HEK293 (cell line): Measurements from ENCODE around the gene PTK7.

Experiments
- CTCF ChIA-PET: fragments of 350-600 bp; formaldehyde crosslinking; extraction: SDS; loops from one replicate; lab custom pipeline; 2021; ENCODE audit warnings: antibody characterized with exemption; lab: Yijun Ruan, JAX
- POLR2A ChIA-PET: fragments of 300-600 bp; formaldehyde crosslinking; extraction: SDS; loops from one replicate; lab custom pipeline; 2020; ENCODE audit warnings: antibody characterized with exemption, inconsistent platforms; lab: Yijun Ruan, JAX
- H3K27ac ChIP-seq: fragments of 200-500 bp; sonication (Bioruptor generic); 2 replicates; pipeline ENCODE4 v1.5.1; 2014; ENCODE audit warnings: low read depth, low read length, control low read depth, inconsistent platforms; ENCODE audit errors: extremely low read depth
- H3K36me3 ChIP-seq, 2 experiments: fragments of 200-500 bp in 1 of 2; sonication (Bioruptor generic) in 1 of 2; 1 replicate in 1 of 2; 2 replicates in 1 of 2; pipeline ENCODE4 v1.5.1; 2014 to 2017; ENCODE audit warnings: inconsistent platforms in 2 of 2, low read length in 2 of 2; ENCODE audit not compliant: control insufficient read depth in 2 of 2, insufficient read depth in 1 of 2
- H3K4me1 ChIP-seq: fragments of 200-500 bp; sonication (Bioruptor generic); 2 replicates; pipeline ENCODE4 v1.5.1; 2014; ENCODE audit warnings: mild to moderate bottlenecking, low read length, inconsistent platforms; ENCODE audit not compliant: control insufficient read depth, insufficient read depth
- H3K4me3 ChIP-seq: 2 replicates; pipeline ENCODE4 v1.5.1; 2011; ENCODE audit warnings: low read depth, mild to moderate bottlenecking, control low read depth, low read length, moderate library complexity
- H3K9me3 ChIP-seq: fragments of 200-500 bp; sonication (Bioruptor generic); 2 replicates; pipeline ENCODE4 v1.5.1; 2014; ENCODE audit warnings: low read depth, low read length, inconsistent platforms; ENCODE audit not compliant: control insufficient read depth, insufficient read depth
- FEZF1 ChIP-seq: fragments of 450-650 bp; formaldehyde crosslinking; IDR thresholded peaks from 2 replicates; pipeline ENCODE4 v1.5.1; 2016; ENCODE audit warnings: missing biosample characterization, missing genetic modification characterization
- HOXA7 ChIP-seq: sonication (generic); formaldehyde crosslinking; IDR thresholded peaks from 2 replicates; pipeline ENCODE4 v1.8.1; 2022; ENCODE audit warnings: missing genetic modification reagents, borderline replicate concordance
- TCF7L2 ChIP-seq: IDR thresholded peaks from 2 replicates; pipeline ENCODE4 v1.6.1; 2011; ENCODE audit warnings: low read depth, mild to moderate bottlenecking, inconsistent platforms, low read length, moderate library complexity, borderline replicate concordance
- ZNF121 ChIP-seq: fragments of 450-650 bp; formaldehyde crosslinking; IDR thresholded peaks from 2 replicates; pipeline ENCODE4 v1.5.1; 2016; ENCODE audit warnings: missing biosample characterization, missing genetic modification characterization
- ZNF221 ChIP-seq: fragments of 450-650 bp; formaldehyde crosslinking; IDR thresholded peaks from 2 replicates; pipeline ENCODE4 v1.5.1; 2017; ENCODE audit warnings: missing biosample characterization, missing genetic modification characterization, borderline replicate concordance
- ZNF341 ChIP-seq: fragments of 450-650 bp; formaldehyde crosslinking; IDR thresholded peaks from 2 replicates; pipeline ENCODE4; 2016; ENCODE audit warnings: low read depth, missing biosample characterization, missing genetic modification characterization
- ZNF48 ChIP-seq: fragments of 450-650 bp; formaldehyde crosslinking; IDR thresholded peaks from 2 replicates; pipeline ENCODE4 v1.5.1; 2016; ENCODE audit warnings: missing biosample characterization, missing genetic modification characterization
- ZNF571 ChIP-seq: fragments of 450-650 bp; formaldehyde crosslinking; IDR thresholded peaks from 2 replicates; pipeline ENCODE4 v1.5.0; 2017; ENCODE audit warnings: missing biosample characterization, missing genetic modification characterization
- ZNF600 ChIP-seq: fragments of 450-650 bp; formaldehyde crosslinking; IDR thresholded peaks from 2 replicates; pipeline ENCODE4 v1.5.1; 2016; ENCODE audit warnings: missing biosample characterization, missing genetic modification characterization
- ZNF837 ChIP-seq: fragments of 450-650 bp; formaldehyde crosslinking; IDR thresholded peaks from 2 replicates; pipeline ENCODE4 v1.5.1; 2016; ENCODE audit warnings: missing biosample characterization, missing genetic modification characterization
- TF ChIP-seq, protein P1 (sequence below): fragments of 450-650 bp; formaldehyde crosslinking; IDR thresholded peaks from 2 replicates; pipeline ENCODE4 v1.5.1; 2016; ENCODE audit warnings: missing biosample characterization, missing genetic modification characterization
- TF ChIP-seq, protein P2 (sequence below): fragments of 450-650 bp; formaldehyde crosslinking; IDR thresholded peaks from 2 replicates; pipeline ENCODE4 v1.5.1; 2017; ENCODE audit warnings: missing biosample characterization, missing genetic modification characterization
- TF ChIP-seq, protein P3 (sequence below): fragments of 450-650 bp; formaldehyde crosslinking; conservative IDR thresholded peaks from 2 replicates; pipeline ENCODE4 v1.5.1; 2016; ENCODE audit warnings: low read depth, missing biosample characterization, missing genetic modification characterization
- TF ChIP-seq, protein P4 (sequence below): fragments of 450-650 bp; formaldehyde crosslinking; IDR thresholded peaks from 2 replicates; pipeline ENCODE4 v1.5.1; 2016; ENCODE audit warnings: missing biosample characterization, missing genetic modification characterization, low read depth

The PTK7 gene

DNA sequence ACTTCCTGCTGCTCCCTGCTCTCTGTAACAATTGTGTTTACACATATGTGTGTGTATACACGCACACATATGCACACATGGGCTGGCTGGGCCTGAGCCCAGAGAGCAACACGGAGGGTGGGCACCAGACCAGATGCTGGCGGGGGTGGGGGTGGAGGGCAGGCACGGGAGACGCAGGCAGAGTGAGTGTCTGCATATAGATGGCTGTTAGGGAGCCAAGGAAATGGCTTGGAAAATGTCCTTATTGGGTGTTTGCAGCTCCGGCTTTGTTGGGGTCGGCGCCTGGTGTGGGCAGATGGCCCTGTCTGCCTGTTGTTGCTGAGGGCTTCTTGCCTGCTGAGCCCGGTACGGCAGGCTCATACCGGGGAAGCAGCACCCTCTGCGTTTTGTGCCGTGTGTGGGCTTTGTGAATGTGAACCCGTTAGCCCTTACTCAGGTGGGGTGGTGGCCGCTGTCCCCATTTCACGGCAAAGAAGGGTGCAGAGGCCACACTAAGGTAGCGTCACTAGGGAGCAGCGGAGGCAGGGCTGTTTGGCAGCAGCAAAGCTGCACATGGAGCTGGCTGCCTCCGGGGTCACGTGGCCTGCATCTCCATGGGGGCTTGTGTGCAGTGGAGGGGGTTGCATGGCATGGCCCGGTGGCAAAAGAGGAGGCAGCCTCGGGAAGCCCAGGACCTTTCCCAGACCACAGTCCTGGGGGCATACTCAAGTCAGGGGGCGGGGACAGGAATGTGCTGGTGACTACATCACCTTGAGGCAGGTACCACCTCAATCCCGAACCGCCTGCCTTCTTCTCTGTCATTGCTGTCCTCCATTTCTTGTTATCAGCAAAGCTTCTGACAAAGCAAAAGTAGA lies 47.6 kb downstream of the PTK7 start:
- H3K27ac ChIP-seq = no peak overlapping the region

DNA sequence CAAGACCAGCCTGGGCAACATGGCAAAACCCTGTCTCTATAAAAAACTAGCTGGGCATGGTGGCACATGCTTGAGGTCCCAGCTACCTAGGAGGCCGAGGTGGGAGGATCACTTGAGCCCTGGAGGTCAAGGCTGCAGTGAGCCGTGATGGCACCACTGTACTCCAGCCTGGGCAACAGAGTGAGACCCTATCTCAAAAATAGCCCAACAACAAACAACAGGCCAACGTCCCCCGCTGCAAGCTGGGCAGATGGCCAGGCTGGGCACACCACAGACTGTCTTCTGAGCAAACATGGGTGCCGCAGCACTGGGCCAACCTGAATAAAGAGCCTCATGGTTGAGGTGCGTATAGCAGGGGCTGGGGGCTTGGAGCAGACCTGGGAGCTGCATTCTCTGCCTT lies 48.4 kb downstream of the PTK7 start:
- Histone ChIP-seq H3K9me3 (no peaks in the 10 kb centered on the region), H3K27ac (no peak overlapping the region), H3K4me3 (no peak overlapping the region), H3K4me1 (peaks cover 6% of the 10 kb centered on the region), H3K36me3 (no peaks in the 10 kb centered on the region)
- TF ChIP-seq, protein P1, sequence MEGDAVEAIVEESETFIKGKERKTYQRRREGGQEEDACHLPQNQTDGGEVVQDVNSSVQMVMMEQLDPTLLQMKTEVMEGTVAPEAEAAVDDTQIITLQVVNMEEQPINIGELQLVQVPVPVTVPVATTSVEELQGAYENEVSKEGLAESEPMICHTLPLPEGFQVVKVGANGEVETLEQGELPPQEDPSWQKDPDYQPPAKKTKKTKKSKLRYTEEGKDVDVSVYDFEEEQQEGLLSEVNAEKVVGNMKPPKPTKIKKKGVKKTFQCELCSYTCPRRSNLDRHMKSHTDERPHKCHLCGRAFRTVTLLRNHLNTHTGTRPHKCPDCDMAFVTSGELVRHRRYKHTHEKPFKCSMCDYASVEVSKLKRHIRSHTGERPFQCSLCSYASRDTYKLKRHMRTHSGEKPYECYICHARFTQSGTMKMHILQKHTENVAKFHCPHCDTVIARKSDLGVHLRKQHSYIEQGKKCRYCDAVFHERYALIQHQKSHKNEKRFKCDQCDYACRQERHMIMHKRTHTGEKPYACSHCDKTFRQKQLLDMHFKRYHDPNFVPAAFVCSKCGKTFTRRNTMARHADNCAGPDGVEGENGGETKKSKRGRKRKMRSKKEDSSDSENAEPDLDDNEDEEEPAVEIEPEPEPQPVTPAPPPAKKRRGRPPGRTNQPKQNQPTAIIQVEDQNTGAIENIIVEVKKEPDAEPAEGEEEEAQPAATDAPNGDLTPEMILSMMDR (tag by site-specific recombination) = no peak
- TF ChIP-seq ZNF121 = peak; percentile 83
- POLR2A ChIA-PET = interaction anchor here (0.9 to 2.3 kb wide), 2 partner anchors 48 to 234 kb away, joined by 3 to 7 read pairs; partner anchors contain the start of gene PTK7
- CTCF ChIA-PET = interaction anchor here (0.8 to 2.0 kb wide), 3 partner anchors 19 to 279 kb away, joined by 3 to 16 read pairs (median 8); no protein-coding TSS in a partner anchor

More for the DNA sequence above, 47.6 kb downstream of the PTK7 start:
- peaks cover 6% of the 10 kb centered on the region for H3K4me1 ChIP-seq
- TF ChIP-seq HOXA7 (CRISPR knock-in tag) (no peak), ZNF600 (tag by site-specific recombination) (no peak), ZNF341 (tag by site-specific recombination) (peak; percentile 63), FEZF1 (no peak)
- TF ChIP-seq, protein P2, sequence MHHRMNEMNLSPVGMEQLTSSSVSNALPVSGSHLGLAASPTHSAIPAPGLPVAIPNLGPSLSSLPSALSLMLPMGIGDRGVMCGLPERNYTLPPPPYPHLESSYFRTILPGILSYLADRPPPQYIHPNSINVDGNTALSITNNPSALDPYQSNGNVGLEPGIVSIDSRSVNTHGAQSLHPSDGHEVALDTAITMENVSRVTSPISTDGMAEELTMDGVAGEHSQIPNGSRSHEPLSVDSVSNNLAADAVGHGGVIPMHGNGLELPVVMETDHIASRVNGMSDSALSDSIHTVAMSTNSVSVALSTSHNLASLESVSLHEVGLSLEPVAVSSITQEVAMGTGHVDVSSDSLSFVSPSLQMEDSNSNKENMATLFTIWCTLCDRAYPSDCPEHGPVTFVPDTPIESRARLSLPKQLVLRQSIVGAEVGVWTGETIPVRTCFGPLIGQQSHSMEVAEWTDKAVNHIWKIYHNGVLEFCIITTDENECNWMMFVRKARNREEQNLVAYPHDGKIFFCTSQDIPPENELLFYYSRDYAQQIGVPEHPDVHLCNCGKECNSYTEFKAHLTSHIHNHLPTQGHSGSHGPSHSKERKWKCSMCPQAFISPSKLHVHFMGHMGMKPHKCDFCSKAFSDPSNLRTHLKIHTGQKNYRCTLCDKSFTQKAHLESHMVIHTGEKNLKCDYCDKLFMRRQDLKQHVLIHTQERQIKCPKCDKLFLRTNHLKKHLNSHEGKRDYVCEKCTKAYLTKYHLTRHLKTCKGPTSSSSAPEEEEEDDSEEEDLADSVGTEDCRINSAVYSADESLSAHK (tag by site-specific recombination) = no peak
- TF ChIP-seq, protein P3, sequence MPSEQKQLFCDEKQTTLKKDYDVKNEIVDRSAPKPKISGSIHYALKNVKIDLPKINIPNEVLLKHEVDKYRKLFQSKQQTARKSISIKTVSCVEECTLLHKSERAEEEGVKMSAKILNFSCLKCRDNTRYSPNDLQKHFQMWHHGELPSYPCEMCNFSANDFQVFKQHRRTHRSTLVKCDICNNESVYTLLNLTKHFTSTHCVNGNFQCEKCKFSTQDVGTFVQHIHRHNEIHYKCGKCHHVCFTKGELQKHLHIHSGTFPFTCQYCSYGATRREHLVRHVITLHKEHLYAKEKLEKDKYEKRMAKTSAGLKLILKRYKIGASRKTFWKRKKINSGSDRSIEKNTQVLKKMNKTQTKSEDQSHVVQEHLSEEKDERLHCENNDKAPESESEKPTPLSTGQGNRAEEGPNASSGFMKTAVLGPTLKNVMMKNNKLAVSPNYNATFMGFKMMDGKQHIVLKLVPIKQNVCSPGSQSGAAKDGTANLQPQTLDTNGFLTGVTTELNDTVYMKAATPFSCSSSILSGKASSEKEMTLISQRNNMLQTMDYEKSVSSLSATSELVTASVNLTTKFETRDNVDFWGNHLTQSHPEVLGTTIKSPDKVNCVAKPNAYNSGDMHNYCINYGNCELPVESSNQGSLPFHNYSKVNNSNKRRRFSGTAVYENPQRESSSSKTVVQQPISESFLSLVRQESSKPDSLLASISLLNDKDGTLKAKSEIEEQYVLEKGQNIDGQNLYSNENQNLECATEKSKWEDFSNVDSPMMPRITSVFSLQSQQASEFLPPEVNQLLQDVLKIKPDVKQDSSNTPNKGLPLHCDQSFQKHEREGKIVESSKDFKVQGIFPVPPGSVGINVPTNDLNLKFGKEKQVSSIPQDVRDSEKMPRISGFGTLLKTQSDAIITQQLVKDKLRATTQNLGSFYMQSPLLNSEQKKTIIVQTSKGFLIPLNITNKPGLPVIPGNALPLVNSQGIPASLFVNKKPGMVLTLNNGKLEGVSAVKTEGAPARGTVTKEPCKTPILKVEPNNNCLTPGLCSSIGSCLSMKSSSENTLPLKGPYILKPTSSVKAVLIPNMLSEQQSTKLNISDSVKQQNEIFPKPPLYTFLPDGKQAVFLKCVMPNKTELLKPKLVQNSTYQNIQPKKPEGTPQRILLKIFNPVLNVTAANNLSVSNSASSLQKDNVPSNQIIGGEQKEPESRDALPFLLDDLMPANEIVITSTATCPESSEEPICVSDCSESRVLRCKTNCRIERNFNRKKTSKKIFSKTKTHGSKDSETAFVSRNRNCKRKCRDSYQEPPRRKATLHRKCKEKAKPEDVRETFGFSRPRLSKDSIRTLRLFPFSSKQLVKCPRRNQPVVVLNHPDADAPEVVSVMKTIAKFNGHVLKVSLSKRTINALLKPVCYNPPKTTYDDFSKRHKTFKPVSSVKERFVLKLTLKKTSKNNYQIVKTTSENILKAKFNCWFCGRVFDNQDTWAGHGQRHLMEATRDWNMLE (tag by site-specific recombination) = no peak
- H3K4me3 ChIP-seq = no peak overlapping the region
- ChIA-PET CTCF (interaction anchor here (2.0 kb wide), 1 partner anchor 19 kb away, joined by 16 read pairs; no protein-coding TSS in a partner anchor), POLR2A (no interaction called here)
- no peaks in the 10 kb centered on the region for H3K9me3 ChIP-seq
- H3K36me3 ChIP-seq = no peaks in the 10 kb centered on the region

DNA sequence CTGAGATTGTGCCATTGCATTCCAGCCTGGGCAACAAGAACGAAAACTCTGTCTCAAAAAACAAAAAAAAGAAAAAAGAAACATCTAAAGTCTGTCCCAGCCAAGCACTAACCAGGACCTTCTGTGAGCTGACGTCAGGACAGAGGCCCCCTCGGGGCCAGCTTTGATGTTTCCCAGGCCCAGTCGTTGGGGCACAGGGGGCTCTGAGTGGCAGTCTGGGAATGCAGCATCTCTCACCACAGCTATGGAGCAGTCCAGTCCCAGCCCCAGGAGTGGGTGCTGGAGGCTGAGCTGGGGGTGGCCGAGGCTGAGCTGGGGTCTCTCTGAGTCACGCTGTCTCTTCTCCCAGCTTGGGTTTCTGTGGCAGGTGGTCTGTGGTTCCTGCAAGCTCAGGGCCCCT lies 49.0 kb downstream of the PTK7 start:
- Histone ChIP-seq H3K9me3 (no peaks in the 10 kb centered on the region), H3K4me3 (no peak overlapping the region), H3K4me1 (peaks cover 6% of the 10 kb centered on the region), H3K36me3 (peaks cover 0 to 2% of the 10 kb centered on the region in 2 experiments; a peak in 1 of 3 replicates), H3K27ac (no peak overlapping the region)
- ChIA-PET POLR2A (interaction anchor here (0.5 to 2.3 kb wide), 3 partner anchors 49 to 234 kb away, joined by 3 to 7 read pairs (median 3); partner anchors contain the start of gene PTK7), CTCF (interaction anchor here (0.6 to 2.0 kb wide), 4 partner anchors 18 to 932 kb away, joined by 3 to 16 read pairs (median 6); no protein-coding TSS in a partner anchor)
- TF ChIP-seq ZNF48 (tag by site-specific recombination) (no peak), ZNF221 (tag by site-specific recombination) (no peak), ZNF837 (tag by site-specific recombination) (no peak), TCF7L2 (no peak), ZNF571 (tag by site-specific recombination) (no peak)
- TF ChIP-seq, protein P4, sequence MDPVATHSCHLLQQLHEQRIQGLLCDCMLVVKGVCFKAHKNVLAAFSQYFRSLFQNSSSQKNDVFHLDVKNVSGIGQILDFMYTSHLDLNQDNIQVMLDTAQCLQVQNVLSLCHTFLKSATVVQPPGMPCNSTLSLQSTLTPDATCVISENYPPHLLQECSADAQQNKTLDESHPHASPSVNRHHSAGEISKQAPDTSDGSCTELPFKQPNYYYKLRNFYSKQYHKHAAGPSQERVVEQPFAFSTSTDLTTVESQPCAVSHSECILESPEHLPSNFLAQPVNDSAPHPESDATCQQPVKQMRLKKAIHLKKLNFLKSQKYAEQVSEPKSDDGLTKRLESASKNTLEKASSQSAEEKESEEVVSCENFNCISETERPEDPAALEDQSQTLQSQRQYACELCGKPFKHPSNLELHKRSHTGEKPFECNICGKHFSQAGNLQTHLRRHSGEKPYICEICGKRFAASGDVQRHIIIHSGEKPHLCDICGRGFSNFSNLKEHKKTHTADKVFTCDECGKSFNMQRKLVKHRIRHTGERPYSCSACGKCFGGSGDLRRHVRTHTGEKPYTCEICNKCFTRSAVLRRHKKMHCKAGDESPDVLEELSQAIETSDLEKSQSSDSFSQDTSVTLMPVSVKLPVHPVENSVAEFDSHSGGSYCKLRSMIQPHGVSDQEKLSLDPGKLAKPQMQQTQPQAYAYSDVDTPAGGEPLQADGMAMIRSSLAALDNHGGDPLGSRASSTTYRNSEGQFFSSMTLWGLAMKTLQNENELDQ (tag by site-specific recombination) = no peak
